K562 (cell line): ENCODE results near the gene NDST1. TPM values are rescaled to one million over a fixed set of nuclear protein-coding genes. Genes with fewer than 3 reads are reported as not detected.
A peak's percentile ranks its signal among the peaks of the same experiment; 100 is the strongest.

Source experiments
- ATAC-seq: fragments of 200-7000 bp; cut with Tn5 transposase; 3 replicates; pipeline ENCODE4 v1.9.1; 2020; ENCODE audit warnings: moderate library complexity
- BruUV-seq: library from RNA; stranded (reverse); fragments of 400-500 nt; replicated peaks from 2 replicates; lab custom pipeline; 2021; lab: Mats Ljungman, UMichigan
- CTCF ChIA-PET: fragments of 300-600 bp; formaldehyde crosslinking; extraction: SDS; loops from one replicate; lab custom pipeline; 2021; ENCODE audit warnings: low intra/inter-chr PET ratio; lab: Yijun Ruan, JAX
- POLR2A ChIA-PET: fragments of 300-600, 350-650 bp; sonication (Branson Sonifier 250); formaldehyde crosslinking; extraction: SDS; loops from one replicate; lab custom pipeline; 2021; ENCODE audit warnings: antibody characterized with exemption, inconsistent platforms; lab: Yijun Ruan, JAX
- DNase-seq, 4 experiments: peaks; one replicate each; pipeline versions ENCODE4 v3.0.0 to v3.0.0-alpha.2; 2011 to 2018; ENCODE audit warnings: low spot score in 3 of 4, mixed read lengths in 3 of 4; ENCODE audit errors: extremely low read depth in 1 of 4
- FAIRE-seq: peaks from 2 replicates; lab custom pipeline; 2011; peaks lifted over from hg19 to GRCh38; lab: Jason Lieb, UNC
- H2AFZ ChIP-seq: 2 replicates; pipeline ENCODE4 v1.6.0; 2011; ENCODE audit warnings: low read depth, low read length, control low read depth, inconsistent platforms
- H3K27ac ChIP-seq: fragments of 200-600 bp; 3 replicates; pipeline ENCODE4 v1.8.0; 2011; ENCODE audit warnings: low read depth, mild to moderate bottlenecking, control low read depth, inconsistent platforms, low read length, moderate library complexity, mixed read lengths; ENCODE audit errors: extremely low read depth
- H3K27me3 ChIP-seq, 2 experiments: fragments of 300-600 bp in 1 of 2; 2 replicates in 1 of 2; 3 replicates in 1 of 2; pipeline versions ENCODE4 v1.6.0 to v1.8.0; 2011; ENCODE audit warnings: inconsistent platforms in 2 of 2, low read length in 2 of 2, mild to moderate bottlenecking in 1 of 2, mixed read lengths in 1 of 2, moderate library complexity in 1 of 2; ENCODE audit not compliant: control insufficient read depth in 2 of 2, insufficient read depth in 2 of 2
- H3K36me3 ChIP-seq: fragments of 300-600 bp; 3 replicates; pipeline ENCODE4 v1.8.0; 2011; ENCODE audit warnings: mild to moderate bottlenecking, low read length, inconsistent platforms; ENCODE audit not compliant: control insufficient read depth, insufficient read depth
- H3K4me1 ChIP-seq, 2 experiments: fragments of 200-600 bp in 1 of 2; replicated peaks in 1 of 2; 2 replicates in 1 of 2; 3 replicates in 1 of 2; pipeline versions ENCODE4 v1.5.1 to v1.8.0; 2011; ENCODE audit warnings: inconsistent platforms in 2 of 2, low read length in 2 of 2, mild to moderate bottlenecking in 1 of 2, mixed read lengths in 1 of 2, moderate library complexity in 1 of 2; ENCODE audit not compliant: control insufficient read depth in 2 of 2, insufficient read depth in 2 of 2
- H3K4me2 ChIP-seq: 2 replicates; pipeline ENCODE4 v1.6.1; 2011; ENCODE audit warnings: low read length, control low read depth, inconsistent platforms, mixed read lengths; ENCODE audit not compliant: insufficient read depth
- H3K4me3 ChIP-seq: fragments of 200-600 bp; sonication (generic), shearing (Covaris generic); 2 replicates; pipeline ENCODE4 v1.5.1; 2016; ENCODE audit warnings: control low read depth, inconsistent platforms
- H3K79me2 ChIP-seq: fragments of 200-600 bp; 3 replicates; pipeline ENCODE4 v1.8.0; 2011; ENCODE audit warnings: low read length, inconsistent platforms; ENCODE audit not compliant: control insufficient read depth, insufficient read depth
- H3K9ac ChIP-seq, 2 experiments: 2 replicates each; pipeline versions ENCODE4 v1.6.0 to v1.6.1; 2011; ENCODE audit warnings: low read depth in 2 of 2, low read length in 2 of 2, control low read depth in 1 of 2, inconsistent platforms in 1 of 2, mild to moderate bottlenecking in 1 of 2, mixed read lengths in 1 of 2; ENCODE audit not compliant: insufficient read depth in 1 of 2
- H3K9me1 ChIP-seq: one replicate; pipeline ENCODE4 v1.6.0; 2011; ENCODE audit warnings: inconsistent platforms, mild to moderate bottlenecking, low read length, moderate library complexity; ENCODE audit not compliant: control insufficient read depth, insufficient read depth
- H3K9me3 ChIP-seq: replicated peaks from 2 replicates; pipeline ENCODE4 v1.5.1; 2011; ENCODE audit warnings: low read depth, low read length, inconsistent platforms; ENCODE audit not compliant: control insufficient read depth, insufficient read depth
- H4K20me1 ChIP-seq: replicated peaks from 2 replicates; pipeline ENCODE4 v1.6.1; 2011; ENCODE audit warnings: low read length, inconsistent platforms, mixed read lengths; ENCODE audit not compliant: control insufficient read depth, insufficient read depth
- CBFA2T3 ChIP-seq: fragments of 450-650 bp; IDR thresholded peaks from 2 replicates; pipeline ENCODE4 v1.6.1; 2017
- KAT7 ChIP-seq: sonication (generic); formaldehyde crosslinking; IDR thresholded peaks from 2 replicates; pipeline ENCODE4 v1.8.0; 2022; ENCODE audit warnings: missing genetic modification reagents, mild to moderate bottlenecking, borderline replicate concordance
- MYC ChIP-seq, 2 experiments: fragments of 250-450 bp in 1 of 2; sonication (Bioruptor Pico) in 1 of 2; IDR thresholded peaks; 2 replicates each; pipeline versions ENCODE4 v1.5.1 to v1.6.1; 2012 to 2021; ENCODE audit warnings: low read depth in 2 of 2, borderline replicate concordance in 1 of 2, improper control_type of control experiment in 1 of 2, low read length in 1 of 2, mild to moderate bottlenecking in 1 of 2, moderate library complexity in 1 of 2
- NFIC ChIP-seq: fragments of 450-650 bp; IDR thresholded peaks from 2 replicates; pipeline ENCODE4 v1.6.1; 2017; ENCODE audit warnings: mild to moderate bottlenecking, inconsistent platforms
- POLR2AphosphoS5 ChIP-seq: IDR thresholded peaks from 2 replicates; pipeline ENCODE4 v1.6.1; 2011; ENCODE audit warnings: mild to moderate bottlenecking, low read depth, low read length, moderate library complexity; ENCODE audit not compliant: control insufficient read depth, insufficient read depth
- RBM15 ChIP-seq: fragments of 200-400 bp; formaldehyde crosslinking; IDR thresholded peaks from 2 replicates; pipeline ENCODE4 v1.6.1; 2018; ENCODE audit warnings: mild to moderate bottlenecking, low read length, moderate library complexity; ENCODE audit not compliant: insufficient read depth
- TCF3 ChIP-seq: sonication (generic); formaldehyde crosslinking; IDR thresholded peaks from 2 replicates; pipeline ENCODE4 v1.4.0; 2020; ENCODE audit warnings: mild to moderate bottlenecking, missing genetic modification reagents
- YY1 ChIP-seq, 3 experiments: IDR thresholded peaks; 2 replicates each; pipeline ENCODE4 v1.6.1; 2011; ENCODE audit warnings: low read length in 2 of 3, mild to moderate bottlenecking in 2 of 3, moderate library complexity in 2 of 3, borderline replicate concordance in 1 of 3, control low read depth in 1 of 3, low read depth in 1 of 3; ENCODE audit not compliant: insufficient read depth in 3 of 3, insufficient replicate concordance in 2 of 3, control insufficient read depth in 1 of 3, insufficient read length in 1 of 3; ENCODE audit errors: extremely low read depth in 1 of 3
- ZFX ChIP-seq: sonication (generic); formaldehyde crosslinking; IDR thresholded peaks from 2 replicates; pipeline ENCODE4 v1.8.0; 2022; ENCODE audit warnings: mild to moderate bottlenecking, missing genetic modification reagents, moderate library complexity
- ZNF324 ChIP-seq: fragments of 250-450 bp; sonication (Bioruptor Pico); IDR thresholded peaks from 2 replicates; pipeline ENCODE4 v1.4.0; 2020; ENCODE audit warnings: mild to moderate bottlenecking
- WGBS: fragments of 100-300 bp; shearing (Covaris generic); methylation state at CpG from one replicate; pipeline ENCODE4 v1.1.6; 2016; ENCODE audit warnings: low coverage, mixed read lengths; ENCODE audit not compliant: insufficient coverage; ENCODE audit errors: missing lambda C conversion rate; 5-methylcytosine and 5-hydroxymethylcytosine counted together
- in situ Hi-C: fragments of 300-500 bp; cut with MboI; formaldehyde crosslinking; loops from 4 replicates; pipeline ENCODE4 v1.15.0; 2018; ENCODE audit warnings: inconsistent platforms, mixed read lengths
- intact Hi-C: fragments of 100-400 bp; cut with micrococcal nuclease; formaldehyde crosslinking; loops from 2 replicates; pipeline ENCODE4 v1.14.2; 2022
- polyA plus RNA-seq, 8 experiments: library from polyadenylated mRNA; depleted of rRNA in 4 of 8; stranded (reverse) in 5 of 8; unstranded in 3 of 8; fragments of >200 nt; fragmentation: Nextera tagmentation in 2 of 8; fragmentation: Illumina TruSeq in 1 of 8; extraction: Ambion mirVana in 2 of 8; extraction: Trizol in 1 of 8; gene quantifications; 2 replicates each; pipeline versions ENCODE4 v1.2.1 to v1.2.3, GENCODE V29; 2011 to 2014; ENCODE audit warnings: inconsistent platforms in 1 of 8, missing spikeins in 1 of 8
- total RNA-seq, 7 experiments: library from RNA; depleted of rRNA in 6 of 7; stranded (reverse); fragments of >200 nt in 6 of 7; fragmentation: Illumina TruSeq in 2 of 7; extraction: Trizol in 2 of 7; gene quantifications; 2 replicates each; pipeline versions ENCODE4 v1.2.1 to v1.2.3, GENCODE V29; 2011 to 2021; ENCODE audit warnings: low replicate concordance in 1 of 7
- TF ChIP-seq, protein P1 (sequence below), 2 experiments: IDR thresholded peaks; 2 replicates each; pipeline ENCODE4 v1.6.1; 2012; ENCODE audit warnings: improper control_type of control experiment in 2 of 2, low read depth in 2 of 2, low read length in 2 of 2, borderline replicate concordance in 1 of 2
- TF ChIP-seq, protein P2 (sequence below): fragments of 450-650 bp; IDR thresholded peaks from 2 replicates; pipeline ENCODE4 v1.6.1; 2014; ENCODE audit warnings: low read depth, mild to moderate bottlenecking, moderate library complexity, borderline replicate concordance
- TF ChIP-seq, protein P3 (sequence below): fragments of 450-650 bp; formaldehyde crosslinking; IDR thresholded peaks from 2 replicates; pipeline ENCODE4 v1.4.0; 2020; ENCODE audit warnings: mild to moderate bottlenecking, moderate library complexity
- TF ChIP-seq, protein P4 (sequence below): sonication (generic); formaldehyde crosslinking; IDR thresholded peaks from 2 replicates; pipeline ENCODE4 v1.9.0; 2022; ENCODE audit warnings: mild to moderate bottlenecking, missing genetic modification reagents

NDST1 gene
- total and polyA plus RNA-seq, 9 of the 15 experiments (the other 6 are each of a cell fraction or from before 2014, with no cell fraction given): 0.38 to 47.9 (median 9.9) TPM

DNA sequence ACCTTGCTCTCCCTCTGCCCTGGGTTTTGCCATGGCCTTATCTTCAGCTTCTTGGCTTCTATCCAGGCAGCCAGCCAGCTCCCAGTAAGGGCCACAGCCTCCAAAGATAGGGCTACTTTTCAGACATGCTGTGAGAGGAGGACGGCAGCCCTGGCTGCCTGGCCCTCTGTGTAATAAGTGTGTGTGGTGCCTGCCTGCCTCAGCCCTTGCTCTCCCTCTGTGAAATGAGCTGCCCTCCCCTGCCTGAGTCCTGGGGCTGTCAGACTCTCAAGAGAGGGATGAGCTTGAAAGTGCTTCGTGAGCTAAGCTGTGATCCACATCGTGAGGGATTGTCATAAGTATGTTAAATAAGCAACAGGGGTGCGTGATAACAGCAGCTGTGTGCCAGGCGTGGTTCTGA lies 8.1 kb downstream of the NDST1 start:
- WGBS: 14% methylated on average over 5 of the region's 5 CpGs
- peaks cover 8% of the 10 kb centered on the region; the same call in 2 of the 3 replicates for H3K36me3 ChIP-seq
- H3K27me3 ChIP-seq: no peaks in the 10 kb centered on the region
- H3K79me2 ChIP-seq: peaks cover 68% of the 10 kb centered on the region
- ATAC-seq (peak; percentile 83), FAIRE-seq (peak; percentile 97), DNase-seq (peak in 3 of 4 experiments; percentile 43 to 84 (median 77))
- intact Hi-C loops (no loop called here), in situ Hi-C loops (no loop called here)
- H3K27ac ChIP-seq: no peak overlapping the region
- no TSS peak for BruUV-seq
- H3K9me3 ChIP-seq: no peaks in the 10 kb centered on the region
- no peak overlapping the region for H3K4me3 ChIP-seq
- peak overlapping the region in 1 of 2 experiments; percentile 83; a peak in 2 of 4 replicates for H3K9ac ChIP-seq
- H3K4me2 ChIP-seq: peak overlapping the region; percentile 20; the same call in 1 of the 2 replicates
- POLR2A ChIA-PET: interaction anchor here (0.6 to 1.7 kb wide), 7 partner anchors 10 to 66 kb away, joined by 3 to 6 read pairs (median 3); partner anchors contain the start of gene RPS14
- CTCF ChIA-PET: no interaction called here
- peaks cover 18% of the 10 kb centered on the region for H3K9me1 ChIP-seq
- H2AFZ ChIP-seq: no peak overlapping the region
- peaks cover 39 to 48% of the 10 kb centered on the region in 2 experiments for H3K4me1 ChIP-seq
- peaks cover 50% of the 10 kb centered on the region for H4K20me1 ChIP-seq
- 0 out of 2 replicates have a peak, but pooled peaks have one; percentile 14 for TF ChIP-seq TCF3 (CRISPR knock-in tag)
- TF ChIP-seq NFIC: peak; percentile 94
- 0 out of 2 replicates have a peak, but pooled peaks have one; percentile 24 for TF ChIP-seq MYC (IDR thresholded peaks at IDR 0.05; ENCODE audit: low read depth, low read length)
- TF ChIP-seq MYC (CRISPR knock-in tag; IDR thresholded peaks at IDR 0.05; ENCODE audit: borderline replicate concordance, low read depth): no peak
- TF ChIP-seq, protein P1, sequence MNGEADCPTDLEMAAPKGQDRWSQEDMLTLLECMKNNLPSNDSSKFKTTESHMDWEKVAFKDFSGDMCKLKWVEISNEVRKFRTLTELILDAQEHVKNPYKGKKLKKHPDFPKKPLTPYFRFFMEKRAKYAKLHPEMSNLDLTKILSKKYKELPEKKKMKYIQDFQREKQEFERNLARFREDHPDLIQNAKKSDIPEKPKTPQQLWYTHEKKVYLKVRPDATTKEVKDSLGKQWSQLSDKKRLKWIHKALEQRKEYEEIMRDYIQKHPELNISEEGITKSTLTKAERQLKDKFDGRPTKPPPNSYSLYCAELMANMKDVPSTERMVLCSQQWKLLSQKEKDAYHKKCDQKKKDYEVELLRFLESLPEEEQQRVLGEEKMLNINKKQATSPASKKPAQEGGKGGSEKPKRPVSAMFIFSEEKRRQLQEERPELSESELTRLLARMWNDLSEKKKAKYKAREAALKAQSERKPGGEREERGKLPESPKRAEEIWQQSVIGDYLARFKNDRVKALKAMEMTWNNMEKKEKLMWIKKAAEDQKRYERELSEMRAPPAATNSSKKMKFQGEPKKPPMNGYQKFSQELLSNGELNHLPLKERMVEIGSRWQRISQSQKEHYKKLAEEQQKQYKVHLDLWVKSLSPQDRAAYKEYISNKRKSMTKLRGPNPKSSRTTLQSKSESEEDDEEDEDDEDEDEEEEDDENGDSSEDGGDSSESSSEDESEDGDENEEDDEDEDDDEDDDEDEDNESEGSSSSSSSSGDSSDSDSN (IDR thresholded peaks at IDR 0.05; ENCODE audit: borderline replicate concordance in 1 of 2, low read depth in 2 of 2, low read length in 2 of 2): 0 out of 4 replicates have a peak, but pooled peaks of 1 of the 2 experiments have one; percentile 33
- TF ChIP-seq KAT7 (CRISPR knock-in tag): no peak
- peak; percentile 23; the same call in 1 of the 2 replicates for TF ChIP-seq CBFA2T3
- peak in 1 of 3 experiments; percentile 10 for TF ChIP-seq YY1 (IDR thresholded peaks at IDR 0.05; ENCODE audit: borderline replicate concordance in 1 of 3, control insufficient read depth in 1 of 3, extremely low read depth in 1 of 3, insufficient read depth in 3 of 3, insufficient read length in 1 of 3, insufficient replicate concordance in 2 of 3, low read depth in 1 of 3, low read length in 2 of 3)
- no peak for TF ChIP-seq ZNF324
- TF ChIP-seq, protein P2, sequence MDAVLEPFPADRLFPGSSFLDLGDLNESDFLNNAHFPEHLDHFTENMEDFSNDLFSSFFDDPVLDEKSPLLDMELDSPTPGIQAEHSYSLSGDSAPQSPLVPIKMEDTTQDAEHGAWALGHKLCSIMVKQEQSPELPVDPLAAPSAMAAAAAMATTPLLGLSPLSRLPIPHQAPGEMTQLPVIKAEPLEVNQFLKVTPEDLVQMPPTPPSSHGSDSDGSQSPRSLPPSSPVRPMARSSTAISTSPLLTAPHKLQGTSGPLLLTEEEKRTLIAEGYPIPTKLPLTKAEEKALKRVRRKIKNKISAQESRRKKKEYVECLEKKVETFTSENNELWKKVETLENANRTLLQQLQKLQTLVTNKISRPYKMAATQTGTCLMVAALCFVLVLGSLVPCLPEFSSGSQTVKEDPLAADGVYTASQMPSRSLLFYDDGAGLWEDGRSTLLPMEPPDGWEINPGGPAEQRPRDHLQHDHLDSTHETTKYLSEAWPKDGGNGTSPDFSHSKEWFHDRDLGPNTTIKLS: no peak
- TF ChIP-seq, protein P3, sequence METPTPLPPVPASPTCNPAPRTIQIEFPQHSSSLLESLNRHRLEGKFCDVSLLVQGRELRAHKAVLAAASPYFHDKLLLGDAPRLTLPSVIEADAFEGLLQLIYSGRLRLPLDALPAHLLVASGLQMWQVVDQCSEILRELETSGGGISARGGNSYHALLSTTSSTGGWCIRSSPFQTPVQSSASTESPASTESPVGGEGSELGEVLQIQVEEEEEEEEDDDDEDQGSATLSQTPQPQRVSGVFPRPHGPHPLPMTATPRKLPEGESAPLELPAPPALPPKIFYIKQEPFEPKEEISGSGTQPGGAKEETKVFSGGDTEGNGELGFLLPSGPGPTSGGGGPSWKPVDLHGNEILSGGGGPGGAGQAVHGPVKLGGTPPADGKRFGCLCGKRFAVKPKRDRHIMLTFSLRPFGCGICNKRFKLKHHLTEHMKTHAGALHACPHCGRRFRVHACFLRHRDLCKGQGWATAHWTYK (CRISPR knock-in tag): no peak
- TF ChIP-seq, protein P4, sequence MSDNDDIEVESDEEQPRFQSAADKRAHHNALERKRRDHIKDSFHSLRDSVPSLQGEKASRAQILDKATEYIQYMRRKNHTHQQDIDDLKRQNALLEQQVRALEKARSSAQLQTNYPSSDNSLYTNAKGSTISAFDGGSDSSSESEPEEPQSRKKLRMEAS: peak; percentile 40; the same call in 1 of the 2 replicates
- no peak for TF ChIP-seq RBM15
- peak; percentile 19; the same call in 1 of the 2 replicates for TF ChIP-seq ZFX
- 0 out of 2 replicates have a peak, but pooled peaks have one; percentile 27 for TF ChIP-seq POLR2AphosphoS5
